Stimulated activated memory B cell treated with anti-CD40 and anti-IgM and Interleukin-4, amounts not matched to agents 10 μg/mL and 1 μg/mL and 100 μg/mL, for 72 hours (primary cell): Measurements from ENCODE around the gene GLOD5.

ENCODE experiments used
- ATAC-seq: fragments of 150-1000 bp; cut with Tn5 transposase; 2 replicates; pipeline ENCODE4 v1.10.0; 2021
- H3K27ac Mint-ChIP-seq: one replicate; pipeline ENCODE4 v1.8.0; 2022; ENCODE audit warnings: mild to moderate bottlenecking, mixed read lengths
- H3K27me3 Mint-ChIP-seq: one replicate; pipeline ENCODE4 v1.8.0; 2022; ENCODE audit warnings: mixed read lengths
- H3K36me3 Mint-ChIP-seq: one replicate; pipeline ENCODE4 v1.8.0; 2022; ENCODE audit warnings: mixed read lengths
- H3K4me1 Mint-ChIP-seq: one replicate; pipeline ENCODE4 v1.8.0; 2022; ENCODE audit warnings: mixed read lengths
- H3K4me3 Mint-ChIP-seq: one replicate; pipeline ENCODE4 v1.8.0; 2022; ENCODE audit warnings: mild to moderate bottlenecking, moderate library complexity, mixed read lengths
- H3K9me3 Mint-ChIP-seq: one replicate; pipeline ENCODE4 v1.8.0; 2022; ENCODE audit warnings: mixed read lengths

Gene GLOD5

DNA sequence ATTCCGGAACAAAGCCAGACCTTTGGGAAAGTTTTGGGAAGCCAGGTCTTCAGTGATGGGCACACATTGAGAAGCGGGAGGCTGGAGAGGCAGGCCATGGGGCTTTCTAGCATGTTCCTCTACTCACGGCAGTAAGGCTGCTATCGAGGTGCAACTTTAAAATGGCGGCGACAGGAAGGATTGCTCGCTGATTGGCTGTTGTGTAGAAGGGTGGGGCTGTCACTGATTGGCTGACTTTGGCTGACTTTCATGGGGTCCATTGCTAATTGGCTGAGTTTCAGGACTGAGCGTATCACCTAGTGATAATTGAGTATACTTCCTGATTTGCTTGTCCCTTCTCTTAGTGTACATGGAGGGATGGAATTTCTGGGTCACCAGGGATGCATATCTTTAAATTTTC, 19.7 kb upstream of the GLOD5 start:
- no peak for ATAC-seq
- Mint-ChIP-seq H3K27me3 (no peaks in the 10 kb centered on the region), H3K4me3 (no peak overlapping the region), H3K9me3 (no peaks in the 10 kb centered on the region), H3K27ac (no peak overlapping the region), H3K4me1 (peaks cover 6% of the 10 kb centered on the region), H3K36me3 (no peaks in the 10 kb centered on the region)

DNA sequence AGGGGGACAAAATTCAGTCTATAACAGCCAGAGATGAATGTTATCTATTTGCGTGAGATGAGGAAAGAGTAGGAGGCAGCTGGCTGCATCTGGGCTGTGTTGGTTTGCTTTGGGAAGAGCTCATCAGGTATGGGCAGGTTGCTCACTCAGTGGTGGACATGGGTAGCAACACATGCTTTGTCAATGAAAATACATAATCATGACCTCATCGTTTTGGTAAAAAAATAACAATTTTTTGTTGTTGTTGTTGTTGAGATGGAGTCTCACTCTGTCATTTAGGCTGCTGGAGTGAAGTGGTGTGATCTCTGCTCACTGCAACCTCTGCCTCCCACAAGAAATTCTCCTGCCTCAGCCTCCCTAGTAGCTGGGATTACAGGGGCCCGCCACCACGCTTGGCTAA, 16.3 kb upstream of the GLOD5 start:
- no peak overlapping the region for H3K27ac Mint-ChIP-seq
- no peak for ATAC-seq
- no peaks in the 10 kb centered on the region for H3K9me3 Mint-ChIP-seq
- no peaks in the 10 kb centered on the region for H3K27me3 Mint-ChIP-seq
- H3K4me1 Mint-ChIP-seq, result no peaks in the 10 kb centered on the region
- no peak overlapping the region for H3K4me3 Mint-ChIP-seq
- no peaks in the 10 kb centered on the region for H3K36me3 Mint-ChIP-seq

DNA sequence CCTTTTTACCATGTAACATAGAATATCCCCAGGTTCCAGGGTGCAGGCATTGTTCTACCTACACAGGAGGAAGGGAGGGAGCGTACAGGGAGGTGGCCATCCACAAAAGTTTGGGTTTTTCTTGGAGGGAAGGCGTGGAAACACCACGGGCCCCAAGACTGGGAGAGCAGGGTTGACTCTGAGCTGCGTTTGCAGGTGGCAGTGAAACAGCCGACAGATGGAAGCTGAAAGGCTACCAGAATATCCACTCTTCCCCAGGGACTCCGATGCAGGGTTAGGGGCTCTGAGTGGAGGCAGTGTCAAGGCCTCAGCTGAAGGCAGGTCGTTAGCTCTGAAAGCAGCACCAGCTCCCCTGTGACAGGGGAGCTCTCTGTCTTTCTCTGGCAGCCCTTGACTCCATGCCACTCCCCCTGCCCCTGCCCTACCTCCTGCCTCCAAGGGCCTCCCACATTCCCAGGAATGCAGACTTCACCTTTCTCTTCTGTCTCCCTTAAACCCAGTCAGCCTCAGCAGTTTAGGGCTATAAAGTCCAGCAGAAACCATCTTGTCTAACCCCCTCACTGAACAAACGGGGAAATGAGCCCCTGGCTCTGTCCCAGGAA, 14.0 kb upstream of the GLOD5 start:
- Mint-ChIP-seq H3K9me3 (no peaks in the 10 kb centered on the region), H3K27ac (no peak overlapping the region), H3K27me3 (no peaks in the 10 kb centered on the region), H3K4me3 (no peak overlapping the region), H3K4me1 (no peaks in the 10 kb centered on the region), H3K36me3 (no peaks in the 10 kb centered on the region)
- no peak for ATAC-seq

DNA sequence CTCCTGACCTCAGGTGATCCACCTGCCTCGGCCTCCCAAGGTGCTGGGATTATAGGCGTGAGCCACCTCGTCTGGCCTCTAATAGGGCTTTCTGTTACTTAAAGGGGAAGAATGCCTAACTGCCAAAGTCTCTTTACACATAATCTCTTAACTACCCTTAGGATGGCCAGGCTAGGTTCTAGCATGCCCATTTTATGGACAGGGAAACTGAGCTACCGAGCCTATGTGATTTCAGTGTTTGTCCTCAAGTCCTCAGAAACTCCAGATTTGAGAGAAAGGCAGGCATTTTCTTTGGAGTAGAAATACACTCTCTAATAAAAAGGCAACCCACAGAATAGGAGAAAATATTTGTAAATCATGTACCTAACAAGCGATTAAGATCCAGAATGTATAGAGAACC, 12.4 kb upstream of the GLOD5 start:
- no peak overlapping the region for H3K27ac Mint-ChIP-seq
- H3K27me3 Mint-ChIP-seq, result no peaks in the 10 kb centered on the region
- no peak overlapping the region for H3K4me3 Mint-ChIP-seq
- H3K36me3 Mint-ChIP-seq, result no peaks in the 10 kb centered on the region
- H3K4me1 Mint-ChIP-seq, result no peaks in the 10 kb centered on the region
- H3K9me3 Mint-ChIP-seq, result no peaks in the 10 kb centered on the region
- no peak for ATAC-seq

DNA sequence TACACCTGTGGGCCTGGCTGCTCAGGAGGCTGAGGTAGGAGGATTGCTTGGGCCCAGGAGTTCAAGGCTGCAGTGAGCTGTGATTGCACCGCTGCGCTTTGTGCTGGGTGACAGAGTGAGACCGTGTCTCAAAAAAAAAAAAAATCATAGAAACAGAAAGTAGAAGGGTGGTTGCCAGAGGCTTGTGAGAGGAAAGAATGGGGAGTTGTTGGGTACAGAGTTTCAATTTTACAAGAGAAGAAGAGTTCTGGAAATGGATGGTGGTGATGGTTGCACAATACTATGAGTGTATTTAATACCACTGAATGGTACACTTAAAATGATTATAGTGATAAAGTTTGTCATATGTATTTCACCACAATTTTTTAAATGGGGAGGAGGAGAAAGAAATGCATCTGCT, 10.2 kb upstream of the GLOD5 start:
- Mint-ChIP-seq H3K27me3 (no peaks in the 10 kb centered on the region), H3K4me3 (no peak overlapping the region), H3K36me3 (no peaks in the 10 kb centered on the region), H3K27ac (no peak overlapping the region), H3K4me1 (no peaks in the 10 kb centered on the region), H3K9me3 (no peaks in the 10 kb centered on the region)
- no peak for ATAC-seq

DNA sequence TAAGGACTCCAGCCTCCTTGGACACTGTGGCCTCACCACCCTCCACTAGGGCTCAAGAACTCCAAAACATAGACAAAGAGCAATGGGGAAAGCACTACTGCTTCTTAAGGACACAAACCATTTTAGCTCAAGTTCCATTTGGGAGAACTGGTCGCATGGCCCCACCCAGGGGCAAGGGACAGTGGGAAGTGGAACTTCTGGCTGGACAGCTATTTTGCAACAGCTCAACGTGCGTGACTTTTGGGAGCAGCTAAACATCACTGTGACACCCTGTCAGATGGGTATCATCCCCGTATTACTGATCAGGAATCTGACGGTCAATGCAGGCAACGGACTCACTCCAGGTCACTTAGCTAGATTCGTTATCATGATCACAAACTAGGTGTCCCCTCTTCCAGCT, 9.0 kb upstream of the GLOD5 start:
- H3K9me3 Mint-ChIP-seq, result no peaks in the 10 kb centered on the region
- no peaks in the 10 kb centered on the region for H3K4me1 Mint-ChIP-seq
- H3K36me3 Mint-ChIP-seq, result no peaks in the 10 kb centered on the region
- no peak overlapping the region for H3K27ac Mint-ChIP-seq
- ATAC-seq, result no peak
- H3K27me3 Mint-ChIP-seq, result no peaks in the 10 kb centered on the region
- no peak overlapping the region for H3K4me3 Mint-ChIP-seq

DNA sequence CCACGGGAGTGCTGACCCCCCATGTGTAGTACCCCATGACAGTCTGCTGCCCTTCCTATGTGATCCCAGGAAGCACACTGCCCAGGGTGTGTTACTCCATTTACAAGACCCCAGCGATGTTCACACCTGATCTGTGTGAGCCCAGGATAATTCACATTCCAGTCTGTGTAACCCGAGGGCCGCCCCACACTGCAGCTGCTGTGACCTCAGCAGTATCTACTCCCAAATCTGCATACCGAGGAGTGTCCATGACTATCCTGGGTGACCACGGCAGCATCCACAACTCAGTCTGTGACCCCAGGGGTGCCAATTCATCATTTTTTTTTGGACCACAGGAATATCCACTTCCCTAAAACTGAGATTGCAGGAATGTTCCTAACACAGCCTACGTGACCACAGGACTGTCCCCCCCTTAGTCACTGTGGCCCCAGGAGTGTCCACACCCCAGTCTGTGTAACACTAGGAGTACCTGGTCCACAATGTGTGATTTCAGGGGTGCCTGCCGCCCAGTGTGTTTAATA, 7.8 kb upstream of the GLOD5 start:
- Mint-ChIP-seq H3K27me3 (no peaks in the 10 kb centered on the region), H3K4me1 (no peaks in the 10 kb centered on the region), H3K4me3 (no peak overlapping the region), H3K9me3 (no peaks in the 10 kb centered on the region), H3K36me3 (no peaks in the 10 kb centered on the region), H3K27ac (no peak overlapping the region)
- no peak for ATAC-seq

DNA sequence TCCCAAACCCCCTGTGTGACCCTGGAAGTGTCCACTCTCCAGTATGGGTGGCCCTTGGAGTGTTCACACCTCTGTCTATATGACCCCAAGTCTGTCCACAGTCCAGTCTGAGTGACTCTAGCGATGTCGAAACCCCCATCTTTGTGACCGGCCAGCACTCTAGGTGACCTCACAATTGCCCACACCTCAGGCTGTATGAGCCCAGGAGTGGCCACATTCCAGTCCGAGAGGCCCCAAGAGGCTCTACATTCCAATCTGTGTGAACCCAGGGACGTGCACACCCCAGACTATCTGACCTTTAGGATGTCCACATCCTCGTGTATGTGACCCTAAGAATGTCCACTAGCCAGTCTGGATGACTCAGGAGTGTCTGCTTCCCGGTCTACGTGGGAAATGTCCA, 7.3 kb upstream of the GLOD5 start:
- no peaks in the 10 kb centered on the region for H3K4me1 Mint-ChIP-seq
- no peaks in the 10 kb centered on the region for H3K27me3 Mint-ChIP-seq

DNA sequence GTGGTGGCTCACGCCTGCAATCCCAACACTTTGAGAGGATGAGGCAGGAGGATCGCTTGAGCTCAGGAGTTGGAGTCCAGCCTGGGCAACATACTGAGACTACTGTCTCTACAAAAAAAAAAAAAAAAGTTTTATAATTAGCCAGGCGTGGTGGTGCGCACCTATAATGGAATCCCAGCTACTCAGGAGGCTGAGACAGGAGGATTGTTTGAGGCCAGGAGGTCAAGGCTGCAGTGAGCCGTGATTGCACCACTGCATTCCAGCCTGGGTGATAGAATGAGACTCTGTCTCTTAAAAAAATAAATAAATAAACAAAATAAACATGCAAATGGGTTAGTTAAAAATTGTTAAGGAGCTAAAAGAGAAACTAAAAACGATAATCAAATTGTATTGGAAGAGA, 7.7 kb downstream of the GLOD5 start:
- Mint-ChIP-seq H3K27me3 (peaks cover 10% of the 10 kb centered on the region), H3K9me3 (no peaks in the 10 kb centered on the region), H3K4me3 (no peak overlapping the region), H3K4me1 (no peaks in the 10 kb centered on the region), H3K36me3 (no peaks in the 10 kb centered on the region), H3K27ac (no peak overlapping the region)
- no peak for ATAC-seq

More for the DNA sequence above, 7.3 kb upstream of the GLOD5 start:
- H3K27ac Mint-ChIP-seq, result no peak overlapping the region
- ATAC-seq, result no peak
- H3K4me3 Mint-ChIP-seq, result no peak overlapping the region
- H3K9me3 Mint-ChIP-seq, result no peaks in the 10 kb centered on the region
- no peaks in the 10 kb centered on the region for H3K36me3 Mint-ChIP-seq

DNA sequence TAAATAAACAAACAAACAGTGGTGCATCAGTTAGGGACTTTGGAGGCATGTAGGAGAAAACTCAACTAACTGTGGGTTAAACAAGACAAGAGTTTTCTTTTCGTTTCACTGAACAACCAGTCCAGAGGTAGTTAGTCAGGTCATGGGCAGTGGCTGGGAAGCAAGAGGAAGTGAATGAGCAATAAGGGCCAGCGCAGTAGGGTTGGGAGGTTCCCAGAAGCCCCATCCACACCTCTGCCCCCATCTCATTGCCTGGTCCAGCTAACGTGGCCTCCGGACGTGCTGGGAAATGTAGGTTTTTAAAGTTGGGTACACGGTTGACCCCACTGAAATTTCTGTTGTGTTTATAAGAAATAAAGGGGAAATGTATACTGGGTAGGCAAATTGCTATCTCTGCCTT, 8.7 kb downstream of the GLOD5 start:
- no peak overlapping the region for H3K4me3 Mint-ChIP-seq
- ATAC-seq, result no peak
- no peaks in the 10 kb centered on the region for H3K36me3 Mint-ChIP-seq
- H3K27me3 Mint-ChIP-seq, result peaks cover 19% of the 10 kb centered on the region
- no peaks in the 10 kb centered on the region for H3K9me3 Mint-ChIP-seq
- H3K27ac Mint-ChIP-seq, result no peak overlapping the region
- H3K4me1 Mint-ChIP-seq, result no peaks in the 10 kb centered on the region

DNA sequence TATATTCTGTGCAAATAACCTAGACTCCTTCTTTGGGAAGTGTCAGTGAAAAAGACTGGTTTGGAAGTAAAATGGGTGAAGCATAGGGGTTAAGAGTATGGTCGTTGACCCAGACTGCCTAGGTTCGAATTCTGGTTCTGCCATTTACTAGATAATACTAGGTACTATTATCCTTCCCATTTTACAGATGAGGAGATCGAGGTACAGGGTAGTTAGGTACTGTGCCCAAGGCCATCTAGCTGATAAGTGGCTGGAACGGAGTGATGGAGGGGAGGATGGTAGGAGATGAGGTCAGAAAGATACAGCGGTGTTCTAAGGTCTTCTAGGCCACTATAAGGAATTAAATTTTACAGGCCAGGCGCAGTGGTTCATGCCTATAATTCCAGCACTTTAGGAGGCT, 11.1 kb downstream of the GLOD5 start:
- no peaks in the 10 kb centered on the region for H3K9me3 Mint-ChIP-seq
- ATAC-seq, result no peak

DNA sequence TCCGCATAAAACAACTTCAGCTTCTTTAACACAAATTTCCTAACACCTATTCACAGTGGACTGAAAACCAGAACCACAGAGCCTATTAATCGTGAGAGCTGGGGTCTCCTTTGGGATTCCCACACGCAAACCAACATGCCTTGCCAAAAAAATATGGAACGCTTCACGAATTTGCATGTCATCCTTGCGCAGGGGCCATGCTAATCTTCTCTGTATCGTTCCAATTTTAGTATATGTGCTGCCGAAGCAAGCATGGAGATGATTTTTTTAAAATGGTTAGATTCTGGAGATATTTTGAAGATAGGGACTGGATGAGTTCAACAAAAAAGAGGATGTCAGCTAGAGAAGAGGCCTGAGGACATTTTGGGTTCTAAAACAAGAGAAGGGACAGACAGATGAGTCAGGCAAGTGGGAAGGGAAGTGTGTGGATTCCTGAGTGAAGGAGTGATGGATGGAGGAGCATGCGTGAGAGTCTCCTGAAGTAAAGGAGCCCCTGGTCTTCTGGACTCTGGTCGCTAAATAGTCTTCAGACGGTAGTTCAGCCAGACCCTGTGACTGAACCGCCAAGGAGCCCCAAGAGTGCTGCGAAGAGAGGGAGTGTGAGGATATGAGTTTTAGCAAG, 15.4 kb downstream of the GLOD5 start:
- Mint-ChIP-seq H3K9me3 (no peaks in the 10 kb centered on the region), H3K27ac (no peak overlapping the region), H3K27me3 (peaks cover 29% of the 10 kb centered on the region), H3K4me3 (no peak overlapping the region), H3K4me1 (no peaks in the 10 kb centered on the region), H3K36me3 (no peaks in the 10 kb centered on the region)
- no peak for ATAC-seq

More for the DNA sequence above, 11.1 kb downstream of the GLOD5 start:
- Mint-ChIP-seq H3K36me3 (no peaks in the 10 kb centered on the region), H3K27me3 (peaks cover 26% of the 10 kb centered on the region), H3K27ac (no peak overlapping the region), H3K4me1 (no peaks in the 10 kb centered on the region), H3K4me3 (no peak overlapping the region)

DNA sequence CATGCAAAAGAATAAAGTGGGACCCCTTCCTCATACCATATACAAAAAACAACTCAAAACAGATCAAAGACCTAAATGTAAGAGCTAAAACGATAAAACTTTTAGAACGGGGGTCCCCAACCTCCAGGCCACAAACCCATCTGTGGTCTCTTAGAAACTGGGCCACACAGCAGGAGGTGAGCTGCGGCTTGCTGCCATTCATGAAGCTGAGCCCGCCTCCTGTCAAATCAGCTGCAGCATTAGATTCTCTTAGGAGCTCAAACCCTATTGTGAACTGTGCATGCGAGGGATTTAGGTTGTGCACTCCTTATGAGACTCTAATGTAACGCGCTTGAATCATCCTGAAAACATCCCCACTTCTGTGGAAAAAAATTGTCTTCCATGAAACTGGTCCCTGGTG, 17.9 kb downstream of the GLOD5 start:
- no peak for ATAC-seq
- H3K4me3 Mint-ChIP-seq, result no peak overlapping the region
- H3K9me3 Mint-ChIP-seq, result no peaks in the 10 kb centered on the region
- peaks cover 16% of the 10 kb centered on the region for H3K27me3 Mint-ChIP-seq
- no peaks in the 10 kb centered on the region for H3K36me3 Mint-ChIP-seq
- no peak overlapping the region for H3K27ac Mint-ChIP-seq
- H3K4me1 Mint-ChIP-seq, result no peaks in the 10 kb centered on the region

DNA sequence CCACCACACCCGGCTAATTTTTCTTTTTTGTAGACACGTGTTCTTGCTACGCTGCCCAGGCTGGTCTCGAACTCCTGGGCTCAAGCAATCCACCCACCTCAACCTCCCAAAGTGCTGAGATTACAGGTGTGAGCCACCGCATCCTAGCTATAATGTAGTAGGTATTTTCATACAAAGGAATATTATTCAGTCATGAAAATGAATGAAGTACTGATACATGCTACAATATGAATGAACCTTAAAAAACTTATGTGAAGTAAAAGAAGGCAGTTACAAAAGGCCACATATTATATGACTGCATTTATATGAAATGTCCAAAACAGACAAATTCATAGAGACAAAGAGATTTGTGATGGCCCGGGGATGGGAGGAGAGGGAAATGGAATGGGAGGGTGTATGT, 20.2 kb downstream of the GLOD5 start:
- no peak overlapping the region for H3K27ac Mint-ChIP-seq
- no peak for ATAC-seq
- peaks cover 14% of the 10 kb centered on the region for H3K27me3 Mint-ChIP-seq
- H3K9me3 Mint-ChIP-seq, result no peaks in the 10 kb centered on the region
- no peaks in the 10 kb centered on the region for H3K36me3 Mint-ChIP-seq
- no peaks in the 10 kb centered on the region for H3K4me1 Mint-ChIP-seq
- H3K4me3 Mint-ChIP-seq, result no peak overlapping the region

DNA sequence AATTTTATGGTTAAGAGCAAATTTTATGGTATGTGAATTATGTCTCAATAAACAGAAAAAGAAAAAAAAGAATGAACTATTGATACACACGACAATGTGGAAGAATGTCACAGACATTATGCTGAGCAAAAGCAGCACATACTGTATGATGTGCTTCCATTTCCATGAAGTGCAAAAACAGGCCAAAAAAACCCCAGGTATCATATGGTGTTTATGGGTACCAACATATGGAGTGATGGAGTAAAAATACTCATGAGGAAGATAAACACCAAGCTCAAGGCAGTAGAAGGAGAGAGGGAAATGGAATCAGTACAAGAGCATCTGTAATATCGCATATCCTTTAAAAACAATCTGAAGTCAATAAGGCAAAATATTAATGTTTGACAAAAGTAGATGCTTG, 20.7 kb downstream of the GLOD5 start:
- no peak overlapping the region for H3K4me3 Mint-ChIP-seq
- H3K27me3 Mint-ChIP-seq, result peaks cover 15% of the 10 kb centered on the region
- H3K4me1 Mint-ChIP-seq, result no peaks in the 10 kb centered on the region
- H3K36me3 Mint-ChIP-seq, result no peaks in the 10 kb centered on the region
- H3K27ac Mint-ChIP-seq, result no peak overlapping the region
- no peak for ATAC-seq
- no peaks in the 10 kb centered on the region for H3K9me3 Mint-ChIP-seq

DNA sequence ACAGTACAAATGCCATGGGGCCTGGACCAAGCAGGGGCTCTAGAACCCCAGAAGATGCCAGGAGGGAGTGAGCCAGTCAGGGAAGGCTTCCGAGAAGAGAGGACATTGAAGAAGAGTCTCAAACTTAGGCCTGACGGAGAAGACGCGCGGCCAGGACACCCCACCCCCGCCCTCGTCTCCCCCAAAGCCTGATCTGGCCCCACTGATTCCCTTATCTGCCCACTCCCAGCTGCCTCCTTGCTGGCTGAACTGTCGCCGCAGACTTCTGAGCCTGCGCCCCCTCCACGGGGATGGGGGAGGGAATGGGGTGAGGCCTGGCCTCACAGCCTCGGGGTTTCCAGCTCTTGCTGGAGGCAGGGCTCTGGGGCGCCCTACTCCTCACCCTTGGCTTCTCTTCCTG, 21.2 kb downstream of the GLOD5 start:
- H3K9me3 Mint-ChIP-seq, result no peaks in the 10 kb centered on the region
- no peak overlapping the region for H3K27ac Mint-ChIP-seq
- no peak overlapping the region for H3K4me3 Mint-ChIP-seq
- H3K27me3 Mint-ChIP-seq, result peaks cover 15% of the 10 kb centered on the region
- H3K36me3 Mint-ChIP-seq, result no peaks in the 10 kb centered on the region
- ATAC-seq, result no peak
- no peaks in the 10 kb centered on the region for H3K4me1 Mint-ChIP-seq
